ENCODE data around the gene CCNY.

The CCNY gene

GRCh38 chr10:35584946-35585345 is 248.6 kb downstream of the CCNY start:
- DNase-seq (ENCODE audit: low spot score): no peak

- no peak for DNase-seq (ENCODE audit: low spot score)
Observed at GRCh38 chr10:35585356-35585755, 249.0 kb downstream of the CCNY start.

DNA sequence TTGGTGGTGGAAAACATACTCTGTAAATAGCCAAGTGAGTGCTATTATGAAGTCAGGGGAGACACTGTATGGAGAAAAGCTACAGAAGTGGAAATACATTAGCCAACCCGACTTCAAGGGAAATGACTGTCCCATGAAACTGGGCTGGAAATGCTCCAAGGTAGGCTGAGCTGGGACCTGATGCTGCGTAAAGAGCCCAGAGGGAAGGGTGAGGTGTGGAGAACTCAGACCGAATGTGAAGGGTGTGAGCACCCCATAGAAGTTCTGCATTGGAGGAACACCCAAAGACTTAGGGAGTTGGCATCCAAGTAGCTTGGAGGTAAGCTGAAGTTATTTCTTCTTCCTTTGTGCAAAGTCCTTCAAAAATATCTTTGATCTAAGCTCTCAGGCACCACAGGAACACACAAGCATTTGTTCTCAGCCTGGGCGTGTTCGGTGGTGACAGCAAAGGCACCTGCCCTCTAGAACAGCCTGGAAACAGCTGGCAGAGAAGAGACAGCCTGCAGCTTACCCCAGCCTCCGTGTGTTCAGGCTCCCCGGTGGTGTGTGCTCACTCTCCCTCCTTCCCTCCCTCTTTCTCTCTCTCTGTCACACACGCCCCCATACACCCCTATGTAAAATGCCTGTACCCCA is 249.7 kb downstream of the CCNY start:
- no peak for DNase-seq (ENCODE audit: low spot score)

- no peak for DNase-seq (ENCODE audit: low spot score)
Observed at GRCh38 chr10:35588836-35589235, 252.5 kb downstream of the CCNY start.

GRCh38 chr10:35592441-35592840 is 256.1 kb downstream of the CCNY start:
- DNase-seq (ENCODE audit: low spot score): no peak

DNA sequence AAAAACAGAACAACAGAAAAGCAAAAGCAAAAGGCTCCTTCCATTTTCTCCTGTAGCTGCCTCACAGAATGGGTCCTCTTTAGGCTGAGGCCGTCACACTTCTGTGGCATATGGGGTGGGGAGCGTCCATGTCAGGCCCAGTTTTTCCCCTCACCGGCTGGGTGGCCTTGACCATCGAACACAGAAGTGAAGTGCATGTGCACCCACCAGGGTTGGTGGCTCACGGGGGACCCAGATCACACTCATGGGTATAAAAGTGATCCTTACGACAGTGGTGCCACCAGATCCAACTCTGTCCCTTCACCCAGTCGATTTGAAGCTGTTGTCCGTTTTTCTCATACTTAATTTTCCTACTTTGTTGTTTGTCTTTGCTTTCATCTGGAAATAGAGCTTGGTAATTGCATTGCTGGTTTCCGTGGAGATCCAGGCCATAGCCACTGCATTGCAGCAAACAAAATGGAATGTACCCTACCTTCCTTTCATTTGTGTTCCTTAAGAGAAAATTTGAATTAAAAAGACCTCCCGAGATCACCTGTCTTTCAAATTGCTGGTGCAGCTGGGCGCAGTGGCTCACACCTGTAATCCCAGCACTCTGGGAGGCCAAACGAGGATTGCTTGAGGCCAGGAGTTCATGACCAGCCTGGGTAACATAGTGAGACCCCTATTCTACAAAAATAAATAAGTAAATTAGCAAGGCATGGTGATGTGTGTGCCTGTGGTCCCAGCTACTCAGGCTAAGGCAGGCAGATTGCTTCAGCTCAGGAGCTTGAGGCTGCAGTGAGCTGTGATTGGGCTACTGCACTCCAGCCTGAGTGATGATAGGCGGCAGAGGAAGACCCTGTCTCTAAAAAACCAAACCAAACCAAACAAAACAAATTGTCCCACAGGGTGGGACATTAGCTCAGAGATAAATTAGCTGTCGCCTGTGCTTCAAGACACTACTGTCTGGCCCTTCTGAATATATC is 258.1 kb downstream of the CCNY start:
- peak; percentile 41 for DNase-seq (ENCODE audit: low spot score)

DNA sequence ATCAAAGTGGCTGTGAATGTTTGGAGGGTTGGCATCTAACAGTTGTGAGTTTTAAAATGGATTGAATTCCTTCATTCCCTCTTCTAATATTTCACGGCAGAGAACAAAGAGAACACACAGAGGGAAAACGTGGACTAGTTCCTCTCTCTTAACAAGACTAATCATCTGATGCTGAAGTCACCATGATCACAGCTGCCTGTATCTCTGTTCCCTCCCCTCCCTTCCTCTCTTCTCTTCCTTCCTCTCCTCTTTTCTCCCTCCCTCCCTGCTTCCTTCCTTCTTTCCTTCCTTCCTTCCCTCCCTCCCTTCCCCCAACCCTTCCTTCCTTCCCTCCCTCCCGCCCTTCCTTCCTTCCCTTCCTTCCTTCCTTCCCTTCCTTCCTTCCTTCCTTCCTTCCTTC is 258.8 kb downstream of the CCNY start:
- no peak for DNase-seq (ENCODE audit: low spot score)

DNA sequence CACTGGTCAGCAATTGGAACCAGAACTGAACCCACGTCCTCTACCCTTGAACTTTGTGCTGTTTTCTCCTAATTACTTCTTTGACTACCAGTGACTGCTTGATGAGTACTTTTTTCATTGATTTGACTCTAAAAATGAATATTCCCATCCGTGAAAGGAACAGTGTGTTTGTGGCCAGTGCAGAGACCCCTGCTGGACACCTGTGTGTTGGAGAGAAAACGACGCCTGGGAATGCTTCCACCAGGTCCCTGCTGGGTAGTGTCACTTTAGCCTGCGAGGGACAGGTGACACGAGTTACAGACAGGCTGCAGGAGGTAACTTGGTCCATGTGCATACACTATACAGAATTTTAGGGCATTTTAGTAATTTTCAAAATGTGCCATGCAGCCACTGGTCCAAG is 262.1 kb downstream of the CCNY start:
- DNase-seq (ENCODE audit: low spot score): peak; percentile 37

GRCh38 chr10:35600193-35600592 is 263.9 kb downstream of the CCNY start:
- DNase-seq (ENCODE audit: low spot score): peak; percentile 24

DNA sequence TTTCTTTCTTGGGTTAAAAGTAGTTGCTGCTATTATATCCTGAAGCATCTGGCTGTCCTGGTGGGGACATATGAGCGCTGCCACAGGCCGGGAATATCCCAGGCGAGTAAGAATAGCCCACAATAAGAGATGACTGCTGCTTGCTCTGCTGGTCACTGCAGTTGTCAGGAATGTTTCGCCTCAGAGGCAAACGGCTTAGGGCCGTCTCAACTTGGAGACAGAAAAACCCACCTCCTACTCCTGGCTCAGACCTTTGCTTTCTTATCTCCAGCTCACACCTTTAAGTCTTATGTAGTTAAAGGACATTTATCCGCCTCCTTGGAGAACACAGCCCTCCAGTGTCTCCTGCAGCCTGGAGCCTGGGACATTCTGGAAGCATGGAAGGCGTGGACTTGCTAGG is 268.9 kb downstream of the CCNY start, which contains the start of gene GJD4:
Gene GJD4, plus strand, starts transcription at position 151 of the 400 bp plus-strand sequence. Its CDS starts 227 bp downstream, at position 378.
- no peak for DNase-seq (ENCODE audit: low spot score)

DNA sequence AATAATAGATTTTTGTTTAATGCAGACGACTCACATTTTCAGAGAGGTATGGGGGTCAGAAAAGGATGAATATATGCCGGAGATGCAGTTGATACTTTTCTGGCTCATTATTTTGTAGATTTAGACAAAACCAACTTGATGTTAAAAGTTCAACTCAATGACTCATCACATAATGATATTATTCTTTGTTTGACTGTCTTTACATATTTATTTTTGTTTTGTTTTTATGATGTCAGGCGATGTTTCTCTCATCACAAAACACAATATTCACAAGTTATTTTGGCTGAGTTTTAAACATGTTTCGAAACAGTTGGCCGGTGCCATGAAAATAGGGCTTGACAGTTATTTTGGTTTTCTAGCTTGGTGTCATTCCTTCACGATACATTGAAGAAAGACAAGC is 270.1 kb downstream of the CCNY start:
- DNase-seq (ENCODE audit: low spot score): no peak

DNA sequence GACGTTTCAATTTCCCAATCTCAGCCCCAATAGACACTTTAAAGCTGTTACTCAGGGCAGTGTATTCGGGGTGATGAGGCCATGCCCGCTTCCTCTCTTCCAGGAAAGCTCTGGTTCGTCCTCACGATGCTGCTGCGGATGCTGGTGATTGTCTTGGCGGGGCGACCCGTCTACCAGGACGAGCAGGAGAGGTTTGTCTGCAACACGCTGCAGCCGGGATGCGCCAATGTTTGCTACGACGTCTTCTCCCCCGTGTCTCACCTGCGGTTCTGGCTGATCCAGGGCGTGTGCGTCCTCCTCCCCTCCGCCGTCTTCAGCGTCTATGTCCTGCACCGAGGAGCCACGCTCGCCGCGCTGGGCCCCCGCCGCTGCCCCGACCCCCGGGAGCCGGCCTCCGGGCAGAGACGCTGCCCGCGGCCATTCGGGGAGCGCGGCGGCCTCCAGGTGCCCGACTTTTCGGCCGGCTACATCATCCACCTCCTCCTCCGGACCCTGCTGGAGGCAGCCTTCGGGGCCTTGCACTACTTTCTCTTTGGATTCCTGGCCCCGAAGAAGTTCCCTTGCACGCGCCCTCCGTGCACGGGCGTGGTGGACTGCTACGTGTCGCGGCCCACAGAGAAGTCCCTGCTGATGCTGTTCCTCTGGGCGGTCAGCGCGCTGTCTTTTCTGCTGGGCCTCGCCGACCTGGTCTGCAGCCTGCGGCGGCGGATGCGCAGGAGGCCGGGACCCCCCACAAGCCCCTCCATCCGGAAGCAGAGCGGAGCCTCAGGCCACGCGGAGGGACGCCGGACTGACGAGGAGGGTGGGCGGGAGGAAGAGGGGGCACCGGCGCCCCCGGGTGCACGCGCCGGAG is 271.4 kb downstream of the CCNY start:
- peak; percentile 37 for DNase-seq (ENCODE audit: low spot score)

GRCh38 chr10:35608328-35608672 is 272.0 kb downstream of the CCNY start:
- peak; percentile 18 for DNase-seq (ENCODE audit: low spot score)

DNA sequence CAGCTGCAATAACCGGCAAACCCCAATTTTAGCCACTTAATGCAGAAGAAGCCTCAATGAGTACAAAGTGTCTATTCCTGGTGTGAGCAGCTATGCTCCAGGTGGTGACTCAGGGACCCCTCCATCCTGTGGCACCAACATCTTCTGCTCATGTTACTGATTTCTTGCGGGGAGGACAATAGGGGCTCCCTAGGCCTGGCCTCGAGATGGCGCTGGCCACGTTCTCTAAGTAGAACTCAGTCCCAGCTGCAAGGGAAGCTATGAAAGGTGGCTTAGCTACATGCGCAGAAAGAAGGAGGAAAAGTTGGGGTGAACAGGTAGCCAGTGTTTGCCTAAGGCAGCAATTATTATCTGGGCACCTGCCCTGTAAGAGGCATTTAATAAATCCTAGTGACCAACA is 275.4 kb downstream of the CCNY start:
- DNase-seq (ENCODE audit: low spot score): peak; percentile 42

DNA sequence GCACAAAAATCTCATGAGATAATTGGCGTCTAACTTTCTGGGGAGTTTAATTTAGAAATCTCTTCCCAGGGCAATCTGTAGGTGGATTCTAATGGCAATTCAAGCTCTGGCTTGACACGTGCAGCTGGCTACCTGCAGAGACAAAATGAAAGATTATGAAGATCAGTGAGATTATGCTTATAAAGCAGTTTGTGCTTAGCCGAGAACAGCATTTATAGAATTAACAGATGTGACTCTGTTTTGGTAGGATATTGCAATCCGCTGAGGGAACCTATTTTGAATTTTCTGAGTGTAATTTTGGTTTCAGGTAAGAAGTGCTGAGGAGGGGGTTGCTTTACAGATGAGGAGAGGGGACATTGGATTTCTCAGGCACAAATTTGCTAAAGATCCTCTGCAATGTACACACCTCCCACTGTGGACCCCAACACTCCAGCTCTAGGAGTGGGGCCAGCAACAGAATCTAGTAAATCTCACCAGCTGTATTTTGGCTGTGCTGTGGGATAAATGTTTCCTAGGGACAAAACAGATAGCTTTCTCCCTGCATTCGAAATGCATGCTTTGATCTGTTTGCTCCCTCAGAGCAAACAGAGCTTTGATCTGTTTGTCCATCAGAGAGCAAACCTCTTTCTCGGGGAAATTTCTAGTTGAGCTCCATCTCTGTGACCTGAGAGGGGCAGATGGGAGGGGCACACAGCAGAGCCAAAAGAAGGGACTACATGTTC is 276.2 kb downstream of the CCNY start:
- DNase-seq (ENCODE audit: low spot score): no peak

DNA sequence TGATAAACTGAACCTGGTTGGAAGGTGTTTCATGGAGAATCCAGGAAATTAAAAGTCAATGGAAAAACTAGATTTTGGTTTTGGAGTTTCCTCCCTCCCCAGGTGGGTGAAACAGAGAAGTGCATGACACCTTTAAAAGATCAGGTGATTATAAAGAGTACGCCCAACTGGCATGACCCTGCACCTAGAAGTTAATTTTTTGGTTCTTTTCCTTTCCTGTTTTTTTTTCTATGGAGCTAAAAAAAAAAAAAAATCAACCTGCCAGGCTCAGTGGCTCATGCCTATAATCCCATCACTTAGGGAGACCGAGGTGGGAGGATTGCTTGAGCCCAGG is 276.8 kb downstream of the CCNY start:
- DNase-seq (ENCODE audit: low spot score): no peak

GRCh38 chr10:35613597-35614226 is 277.4 kb downstream of the CCNY start:
- no peak for DNase-seq (ENCODE audit: low spot score)

DNA sequence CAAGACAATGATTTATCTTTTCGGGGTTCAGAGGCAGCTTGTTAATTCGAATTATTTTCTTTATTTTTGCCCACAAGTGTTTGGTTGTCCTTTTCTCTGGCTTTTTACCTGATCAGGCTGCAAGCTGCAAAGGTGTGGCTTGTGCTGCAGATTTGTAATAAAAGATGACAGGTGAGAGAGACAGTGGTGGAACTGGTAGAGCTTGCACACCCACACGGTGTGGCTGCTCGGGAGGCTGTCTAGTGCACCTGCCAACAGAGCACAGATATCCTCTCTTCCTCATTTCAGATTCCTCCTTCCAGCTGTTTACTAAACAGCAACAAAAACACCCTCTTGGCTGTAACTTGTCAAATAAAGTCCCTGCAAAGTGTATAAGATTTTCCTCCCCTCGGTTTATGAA is 278.0 kb downstream of the CCNY start:
- DNase-seq (ENCODE audit: low spot score): no peak
